Upper lobe of right lung (tissue), 1 donor: ENCODE measurements around the gene GPR78. TPM values are rescaled to one million over a fixed set of nuclear protein-coding genes. Genes with fewer than 3 reads are reported as not detected.

Source experiments
- ATAC-seq: fragments of 200-7000 bp; cut with Tn5 transposase; one replicate; pipeline ENCODE4 v1.9.1; 2020; ENCODE audit warnings: mild to moderate bottlenecking, moderate library complexity
- DNase-seq: peaks from one replicate; pipeline ENCODE4 v3.0.0-alpha.2; 2020
- H3K27ac ChIP-seq: fragments of 200-600 bp; one replicate; pipeline ENCODE4 v1.8.0; 2022
- H3K27me3 ChIP-seq: fragments of 200-600 bp; one replicate; pipeline ENCODE4 v1.8.0; 2022; ENCODE audit warnings: mild to moderate bottlenecking
- H3K36me3 ChIP-seq: fragments of 200-600 bp; one replicate; pipeline ENCODE4 v1.8.0; 2022
- H3K4me1 ChIP-seq: fragments of 200-600 bp; one replicate; pipeline ENCODE4 v1.8.0; 2022
- H3K4me3 ChIP-seq: fragments of 200-600 bp; one replicate; pipeline ENCODE4 v1.8.0; 2022; ENCODE audit warnings: mild to moderate bottlenecking
- H3K9me3 ChIP-seq: fragments of 200-600 bp; one replicate; pipeline ENCODE4 v1.8.0; 2022
- CTCF ChIP-seq: fragments of 200-600 bp; IDR thresholded peaks from one replicate; pipeline ENCODE4 v1.8.0; 2022; ENCODE audit warnings: antibody characterized with exemption
- intact Hi-C: fragments of 100-400 bp; cut with DNase I; formaldehyde crosslinking; loops from one replicate; pipeline ENCODE4 v1.11.0; 2022
- total RNA-seq: library from RNA; stranded (reverse); fragmentation: NEBNext Ultra II Directional; extraction: Animal tissue kit (Norgen Biotek cat#: 25700); gene quantifications from one replicate; pipeline ENCODE4 v1.2.1, GENCODE V29; 2021
- donor health status: DM: no; HTN: yes; CAD: no; lungs with severe emphysema.

The GPR78 gene
- total RNA-seq, 1 donor from 2014 or later, result 0.23 TPM

GRCh38 chr4:8586246-8586645 lies 6.1 kb downstream of the GPR78 start:
- Histone ChIP-seq H3K4me1 (no peaks in the 10 kb centered on the region), H3K4me3 (no peak overlapping the region), H3K36me3 (no peaks in the 10 kb centered on the region), H3K27ac (no peak overlapping the region), H3K9me3 (no peaks in the 10 kb centered on the region), H3K27me3 (peaks cover 39% of the 10 kb centered on the region)
- no peak for TF ChIP-seq CTCF
- intact Hi-C loops, result no loop called here
- ATAC-seq (no peak), DNase-seq (no peak)

- no peak for TF ChIP-seq CTCF
- H3K4me1 ChIP-seq, result no peaks in the 10 kb centered on the region
- H3K27ac ChIP-seq, result no peak overlapping the region
- ATAC-seq (no peak), DNase-seq (peak; percentile 49)
- intact Hi-C loops, result no loop called here
- H3K9me3 ChIP-seq, result no peaks in the 10 kb centered on the region
- H3K27me3 ChIP-seq, result peaks cover 39% of the 10 kb centered on the region
- H3K4me3 ChIP-seq, result no peak overlapping the region
- H3K36me3 ChIP-seq, result no peaks in the 10 kb centered on the region
Observed at GRCh38 chr4:8586671-8587468, 6.7 kb downstream of the GPR78 start.

- Histone ChIP-seq H3K4me3 (no peak overlapping the region), H3K4me1 (no peaks in the 10 kb centered on the region), H3K9me3 (no peaks in the 10 kb centered on the region), H3K27me3 (peaks cover 42% of the 10 kb centered on the region), H3K27ac (no peak overlapping the region), H3K36me3 (no peaks in the 10 kb centered on the region)
- TF ChIP-seq CTCF, result no peak
- no peak for ATAC-seq
- peak; percentile 48 for DNase-seq
- intact Hi-C loops, result no loop called here
Observed at GRCh38 chr4:8587469-8588195, 7.4 kb downstream of the GPR78 start.

GRCh38 chr4:8588196-8588470 lies 7.9 kb downstream of the GPR78 start:
- Histone ChIP-seq H3K4me1 (no peaks in the 10 kb centered on the region), H3K36me3 (no peaks in the 10 kb centered on the region), H3K27ac (no peak overlapping the region), H3K9me3 (no peaks in the 10 kb centered on the region), H3K4me3 (no peak overlapping the region), H3K27me3 (peaks cover 46% of the 10 kb centered on the region)
- DNase-seq, result no peak
- intact Hi-C loops, result no loop called here
- TF ChIP-seq CTCF, result no peak
- no peak for ATAC-seq

GRCh38 chr4:8589336-8589735 lies 9.1 kb downstream of the GPR78 start:
- no peak for ATAC-seq
- intact Hi-C loops, result no loop called here
- Histone ChIP-seq H3K4me3 (no peak overlapping the region), H3K36me3 (no peaks in the 10 kb centered on the region), H3K27me3 (peaks cover 51% of the 10 kb centered on the region), H3K27ac (no peak overlapping the region), H3K4me1 (no peaks in the 10 kb centered on the region), H3K9me3 (no peaks in the 10 kb centered on the region)
- peak; percentile 60 for DNase-seq
- TF ChIP-seq CTCF, result no peak
